ENCODE measurements around the gene GAS7. TPM values are rescaled to one million over a fixed set of nuclear protein-coding genes. Genes with fewer than 3 reads are reported as not detected.
A peak's percentile ranks its signal among the peaks of the same experiment; 100 is the strongest.

The GAS7 gene
- total RNA-seq, 2 donors from 2014 or later: 69.0 to 70.8 TPM

GRCh38 chr17:9973669-9974447 lies 224.5 kb downstream of the GAS7 start:
- H3K4me1 ChIP-seq (ENCODE audit: control insufficient read depth in 1 of 2, low read depth in 2 of 2): no peaks in the 10 kb centered on the region
- TF ChIP-seq CTCF (IDR thresholded peaks at IDR 0.05): no peak
- ATAC-seq (ENCODE audit: insufficient number of reproducible peaks, low FRiP score, low read depth): no peak
- DNase-seq (ENCODE audit: low spot score): no peak
- peak overlapping the region in 1 of 2 donors; percentile 20 for H3K27ac ChIP-seq
- no peaks in the 10 kb centered on the region for H3K36me3 ChIP-seq
- no peaks in the 10 kb centered on the region for H3K9me3 ChIP-seq
- no peak overlapping the region for H3K4me3 ChIP-seq
- no peaks in the 10 kb centered on the region for H3K27me3 ChIP-seq (replicated peaks; ENCODE audit: insufficient read depth)

DNA sequence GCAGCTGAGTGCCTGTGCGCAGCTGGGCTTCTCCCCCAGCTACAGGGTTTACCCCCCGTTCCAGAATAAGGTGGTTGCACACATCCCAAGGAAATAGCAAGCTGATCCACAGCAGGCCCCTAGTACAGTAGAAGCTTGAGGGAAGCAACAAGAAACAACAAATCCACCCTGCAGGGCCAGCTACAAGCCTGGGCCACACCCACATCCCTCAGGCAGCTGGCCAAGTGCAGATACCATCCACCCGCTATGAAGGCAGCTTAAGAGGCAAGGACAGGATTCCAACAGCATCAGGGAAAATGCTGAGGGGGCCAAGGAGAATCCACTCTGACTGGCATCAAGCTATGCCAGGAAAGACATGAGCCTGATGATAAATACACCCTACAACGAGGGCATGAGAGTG lies 226.4 kb downstream of the GAS7 start:
- no peak overlapping the region for H3K4me3 ChIP-seq
- no peak for TF ChIP-seq CTCF (IDR thresholded peaks at IDR 0.05)
- ATAC-seq (ENCODE audit: insufficient number of reproducible peaks, low FRiP score, low read depth) (no peak), DNase-seq (ENCODE audit: low spot score) (no peak)
- H3K36me3 ChIP-seq: no peaks in the 10 kb centered on the region
- no peaks in the 10 kb centered on the region for H3K4me1 ChIP-seq (ENCODE audit: control insufficient read depth in 1 of 2, low read depth in 2 of 2)
- no peaks in the 10 kb centered on the region for H3K9me3 ChIP-seq
- H3K27me3 ChIP-seq (replicated peaks; ENCODE audit: insufficient read depth): no peaks in the 10 kb centered on the region
- no peak overlapping the region for H3K27ac ChIP-seq

DNA sequence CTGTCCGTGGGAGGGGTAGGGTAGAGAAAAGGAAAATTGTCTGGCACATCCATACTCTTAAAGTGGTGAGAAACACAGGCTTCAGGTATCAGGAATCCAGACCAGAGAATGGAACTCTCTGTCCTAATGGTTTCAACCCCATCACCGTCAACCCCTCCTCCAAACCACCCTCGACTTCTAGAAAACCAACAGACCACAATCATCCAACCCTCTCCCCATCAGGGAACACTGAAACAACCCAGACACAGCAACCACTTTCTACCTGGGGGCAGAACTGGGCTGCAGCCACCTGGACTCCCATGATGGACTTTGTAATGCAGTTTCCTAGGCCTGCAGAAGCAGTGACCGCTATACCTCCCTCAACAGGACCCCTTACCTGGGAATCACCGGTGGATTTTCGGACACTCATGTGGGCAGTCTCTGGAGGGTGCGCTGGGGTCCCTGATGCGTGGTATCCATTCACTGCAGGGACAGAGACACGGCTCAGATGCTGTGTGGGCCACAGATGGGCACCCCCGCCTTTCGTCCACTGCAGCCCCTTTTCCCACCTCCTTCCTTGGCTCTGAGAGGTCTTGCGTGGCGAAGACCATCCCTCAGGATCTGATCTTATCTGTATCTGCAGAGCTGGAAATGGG lies 229.0 kb downstream of the GAS7 start:
- Histone ChIP-seq H3K27me3 (replicated peaks; ENCODE audit: insufficient read depth) (no peaks in the 10 kb centered on the region), H3K9me3 (no peaks in the 10 kb centered on the region), H3K36me3 (no peaks in the 10 kb centered on the region), H3K27ac (no peak overlapping the region), H3K4me3 (no peak overlapping the region), H3K4me1 (ENCODE audit: control insufficient read depth in 1 of 2, low read depth in 2 of 2) (no peaks in the 10 kb centered on the region)
- TF ChIP-seq CTCF (IDR thresholded peaks at IDR 0.05): no peak
- DNase-seq (ENCODE audit: low spot score) (no peak), ATAC-seq (ENCODE audit: insufficient number of reproducible peaks, low FRiP score, low read depth) (no peak)

DNA sequence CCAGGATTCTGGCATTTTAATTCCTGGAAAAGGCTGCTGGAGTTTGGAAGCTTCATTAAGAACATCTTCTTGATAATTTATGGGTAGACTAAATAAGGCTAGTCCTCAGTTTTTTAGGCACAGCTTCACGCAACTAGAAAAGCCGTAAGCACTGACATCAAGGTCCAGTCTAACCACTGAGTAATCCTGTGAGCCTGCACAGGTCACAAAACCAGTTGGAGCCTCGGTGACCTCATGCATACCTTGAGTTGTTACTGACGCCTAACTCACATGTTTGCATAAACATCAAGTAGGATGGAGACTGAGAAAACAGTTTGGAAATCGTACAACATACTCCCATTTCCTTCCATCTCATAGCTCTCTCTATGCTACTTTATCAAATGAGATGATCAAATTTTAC lies 229.5 kb downstream of the GAS7 start:
- Histone ChIP-seq H3K27me3 (replicated peaks; ENCODE audit: insufficient read depth) (no peaks in the 10 kb centered on the region), H3K4me1 (ENCODE audit: control insufficient read depth in 1 of 2, low read depth in 2 of 2) (no peaks in the 10 kb centered on the region), H3K4me3 (no peak overlapping the region), H3K36me3 (no peaks in the 10 kb centered on the region), H3K27ac (no peak overlapping the region), H3K9me3 (no peaks in the 10 kb centered on the region)
- no peak for TF ChIP-seq CTCF (IDR thresholded peaks at IDR 0.05)
- DNase-seq (ENCODE audit: low spot score): no peak
- no peak for ATAC-seq (ENCODE audit: insufficient number of reproducible peaks, low FRiP score, low read depth)

DNA sequence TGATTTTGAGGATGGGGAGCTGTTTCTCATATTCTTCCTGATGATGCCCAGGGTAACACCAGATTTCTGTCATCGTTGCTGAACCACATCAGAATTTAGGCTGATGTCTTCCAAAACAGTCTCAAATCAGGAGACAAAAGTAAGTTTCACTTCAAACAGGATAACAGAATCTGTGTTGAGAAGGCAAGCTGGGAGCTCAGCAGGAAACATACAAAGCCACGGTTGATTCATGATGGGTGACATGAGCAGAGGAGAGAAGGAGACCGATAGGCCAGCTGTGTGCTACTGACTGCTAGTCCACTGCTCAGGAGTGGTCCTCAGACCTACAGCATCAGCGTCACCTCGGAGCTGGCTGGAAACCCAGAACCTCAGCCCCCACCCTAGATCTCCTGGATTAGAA lies 230.4 kb downstream of the GAS7 start:
- DNase-seq (ENCODE audit: low spot score) (no peak), ATAC-seq (ENCODE audit: insufficient number of reproducible peaks, low FRiP score, low read depth) (no peak)
- H3K9me3 ChIP-seq: no peaks in the 10 kb centered on the region
- no peak for TF ChIP-seq CTCF (IDR thresholded peaks at IDR 0.05)
- H3K4me1 ChIP-seq (ENCODE audit: control insufficient read depth in 1 of 2, low read depth in 2 of 2): no peaks in the 10 kb centered on the region
- H3K36me3 ChIP-seq: no peaks in the 10 kb centered on the region
- H3K27me3 ChIP-seq (replicated peaks; ENCODE audit: insufficient read depth): no peaks in the 10 kb centered on the region
- no peak overlapping the region for H3K4me3 ChIP-seq
- no peak overlapping the region for H3K27ac ChIP-seq

All from thoracic aorta (tissue), 2 donors.